ES-I3 (cell line): ENCODE results near the gene ATP1B1.

ENCODE experiments used
- H3K36me3 ChIP-seq: 2 replicates; pipeline ENCODE4 v1.6.1; 2013; ENCODE audit warnings: mild to moderate bottlenecking, low read length, control low read depth, moderate library complexity; ENCODE audit not compliant: insufficient read depth
- H3K4me1 ChIP-seq: 2 replicates; pipeline ENCODE4 v1.6.1; 2013; ENCODE audit warnings: mild to moderate bottlenecking, control low read depth, low read length; ENCODE audit not compliant: insufficient read depth
- H3K9ac ChIP-seq: 2 replicates; pipeline ENCODE4 v1.6.1; 2013; ENCODE audit warnings: low read depth, mild to moderate bottlenecking, low read length, moderate library complexity
- H3K9me3 ChIP-seq: 2 replicates; pipeline ENCODE4 v1.6.1; 2013; ENCODE audit warnings: mild to moderate bottlenecking, low read length, moderate library complexity; ENCODE audit not compliant: control insufficient read depth, insufficient read depth

The ATP1B1 gene

GRCh38 chr1:169086603-169087455 is 19.7 kb upstream of the ATP1B1 start:
- Histone ChIP-seq H3K4me1 (no peaks in the 10 kb centered on the region), H3K36me3 (no peaks in the 10 kb centered on the region), H3K9me3 (no peaks in the 10 kb centered on the region), H3K9ac (no peak overlapping the region)

GRCh38 chr1:169087876-169088275 is 18.6 kb upstream of the ATP1B1 start:
- no peaks in the 10 kb centered on the region for H3K9me3 ChIP-seq
- no peaks in the 10 kb centered on the region for H3K36me3 ChIP-seq
- H3K9ac ChIP-seq = no peak overlapping the region
- H3K4me1 ChIP-seq = no peaks in the 10 kb centered on the region

- Histone ChIP-seq H3K36me3 (no peaks in the 10 kb centered on the region), H3K4me1 (no peaks in the 10 kb centered on the region)
Measured at GRCh38 chr1:169089776-169090175, 16.7 kb upstream of the ATP1B1 start.

GRCh38 chr1:169090308-169090899 is 16.1 kb upstream of the ATP1B1 start:
- no peak overlapping the region for H3K9ac ChIP-seq

More at GRCh38 chr1:169089776-169090175, 16.7 kb upstream of the ATP1B1 start:
- Histone ChIP-seq H3K9me3 (no peaks in the 10 kb centered on the region), H3K9ac (no peak overlapping the region)

GRCh38 chr1:169090900-169091311 is 15.6 kb upstream of the ATP1B1 start:
- H3K4me1 ChIP-seq = no peaks in the 10 kb centered on the region
- H3K36me3 ChIP-seq = no peaks in the 10 kb centered on the region
- no peaks in the 10 kb centered on the region for H3K9me3 ChIP-seq
- H3K9ac ChIP-seq = no peak overlapping the region

More at GRCh38 chr1:169090308-169090899, 16.1 kb upstream of the ATP1B1 start:
- Histone ChIP-seq H3K36me3 (no peaks in the 10 kb centered on the region), H3K9me3 (no peaks in the 10 kb centered on the region), H3K4me1 (no peaks in the 10 kb centered on the region)

- no peak overlapping the region for H3K9ac ChIP-seq
- no peaks in the 10 kb centered on the region for H3K4me1 ChIP-seq
- H3K36me3 ChIP-seq = no peaks in the 10 kb centered on the region
- H3K9me3 ChIP-seq = no peaks in the 10 kb centered on the region
Measured at GRCh38 chr1:169091480-169091941, 15.0 kb upstream of the ATP1B1 start.

- H3K9ac ChIP-seq = no peak overlapping the region
- no peaks in the 10 kb centered on the region for H3K36me3 ChIP-seq
Measured at GRCh38 chr1:169092399-169092798, 14.1 kb upstream of the ATP1B1 start.

GRCh38 chr1:169094897-169095569 is 11.5 kb upstream of the ATP1B1 start:
- H3K36me3 ChIP-seq = no peaks in the 10 kb centered on the region
- no peaks in the 10 kb centered on the region for H3K9me3 ChIP-seq
- no peaks in the 10 kb centered on the region for H3K4me1 ChIP-seq
- H3K9ac ChIP-seq = no peak overlapping the region

More at GRCh38 chr1:169092399-169092798, 14.1 kb upstream of the ATP1B1 start:
- Histone ChIP-seq H3K4me1 (no peaks in the 10 kb centered on the region), H3K9me3 (no peaks in the 10 kb centered on the region)

- no peaks in the 10 kb centered on the region for H3K36me3 ChIP-seq
Measured at GRCh38 chr1:169098380-169098779, 8.1 kb upstream of the ATP1B1 start.

GRCh38 chr1:169099561-169099960 is 6.9 kb upstream of the ATP1B1 start:
- Histone ChIP-seq H3K9me3 (no peaks in the 10 kb centered on the region), H3K9ac (no peak overlapping the region), H3K4me1 (peaks cover 20% of the 10 kb centered on the region)

More at GRCh38 chr1:169098380-169098779, 8.1 kb upstream of the ATP1B1 start:
- Histone ChIP-seq H3K9ac (no peak overlapping the region), H3K9me3 (no peaks in the 10 kb centered on the region), H3K4me1 (peaks cover 19% of the 10 kb centered on the region)

GRCh38 chr1:169100208-169100607 is 6.3 kb upstream of the ATP1B1 start:
- no peaks in the 10 kb centered on the region for H3K36me3 ChIP-seq
- H3K4me1 ChIP-seq = peaks cover 24% of the 10 kb centered on the region
- no peak overlapping the region for H3K9ac ChIP-seq
- H3K9me3 ChIP-seq = no peaks in the 10 kb centered on the region

More at GRCh38 chr1:169099561-169099960, 6.9 kb upstream of the ATP1B1 start:
- no peaks in the 10 kb centered on the region for H3K36me3 ChIP-seq

- Histone ChIP-seq H3K36me3 (no peaks in the 10 kb centered on the region), H3K9ac (no peak overlapping the region), H3K9me3 (no peaks in the 10 kb centered on the region), H3K4me1 (peaks cover 24% of the 10 kb centered on the region)
Measured at GRCh38 chr1:169100651-169101088, 5.8 kb upstream of the ATP1B1 start.

GRCh38 chr1:169102567-169102966 is 3.9 kb upstream of the ATP1B1 start:
- H3K9me3 ChIP-seq = no peaks in the 10 kb centered on the region
- H3K36me3 ChIP-seq = no peaks in the 10 kb centered on the region
- H3K4me1 ChIP-seq = peaks cover 24% of the 10 kb centered on the region
- H3K9ac ChIP-seq = no peak overlapping the region

- peaks cover 25% of the 10 kb centered on the region for H3K4me1 ChIP-seq
Measured at GRCh38 chr1:169103002-169103401, 3.5 kb upstream of the ATP1B1 start.

More at GRCh38 chr1:169103002-169103401, 3.5 kb upstream of the ATP1B1 start:
- Histone ChIP-seq H3K9me3 (no peaks in the 10 kb centered on the region), H3K9ac (no peak overlapping the region), H3K36me3 (no peaks in the 10 kb centered on the region)
